Gastroesophageal sphincter (tissue), 3 donors: ENCODE results near the gene ZFYVE1.

Experiments
- POLR2AphosphoS5 ChIP-seq: sonication (generic); formaldehyde crosslinking; IDR thresholded peaks from one replicate; pipeline ENCODE4 v1.6.1; 2017; ENCODE audit warnings: antibody characterized with exemption
- TF ChIP-seq, protein P1 (sequence below), 4 experiments: fragments of 200-600 bp in 2 of 4; fragments of 450-650 bp in 2 of 4; sonication (generic) in 1 of 4; IDR thresholded peaks; one replicate each; pipeline ENCODE4 v1.5.1; 2017 to 2019; ENCODE audit warnings: antibody characterized with exemption in 4 of 4, mild to moderate bottlenecking in 2 of 4, moderate library complexity in 2 of 4

DNA sequence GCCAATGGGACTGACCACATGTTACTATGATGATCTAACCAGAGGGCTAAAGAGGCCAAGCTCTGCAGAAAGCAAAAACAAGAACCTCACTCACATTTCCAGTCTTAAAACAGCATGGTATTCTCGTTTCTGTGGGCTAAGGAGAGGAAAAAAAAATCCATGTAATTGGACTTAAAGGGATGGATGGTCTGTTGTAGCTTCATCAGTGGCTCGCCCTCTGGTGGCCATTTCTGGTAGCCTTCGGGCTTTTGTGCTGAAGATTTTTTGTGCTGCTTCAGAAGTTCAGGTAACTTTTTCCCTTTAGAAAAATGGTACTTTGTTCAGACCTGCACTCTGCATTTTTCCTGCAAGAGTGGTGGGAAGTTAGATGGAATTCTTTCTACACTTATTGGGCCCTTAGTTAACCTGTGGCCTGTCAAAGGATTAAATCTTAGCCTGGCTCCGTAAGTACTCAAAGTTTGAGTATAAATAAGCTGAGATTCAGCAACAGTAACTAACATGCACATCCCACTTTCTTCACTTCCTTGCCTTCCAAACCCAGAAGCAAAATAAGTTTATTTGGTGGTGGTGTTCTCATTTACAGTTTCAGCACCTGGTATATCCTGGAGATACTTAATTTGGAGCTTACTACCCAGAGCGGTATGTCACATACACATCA is 78.3 kb downstream of the ZFYVE1 start:
- TF ChIP-seq, protein P1, sequence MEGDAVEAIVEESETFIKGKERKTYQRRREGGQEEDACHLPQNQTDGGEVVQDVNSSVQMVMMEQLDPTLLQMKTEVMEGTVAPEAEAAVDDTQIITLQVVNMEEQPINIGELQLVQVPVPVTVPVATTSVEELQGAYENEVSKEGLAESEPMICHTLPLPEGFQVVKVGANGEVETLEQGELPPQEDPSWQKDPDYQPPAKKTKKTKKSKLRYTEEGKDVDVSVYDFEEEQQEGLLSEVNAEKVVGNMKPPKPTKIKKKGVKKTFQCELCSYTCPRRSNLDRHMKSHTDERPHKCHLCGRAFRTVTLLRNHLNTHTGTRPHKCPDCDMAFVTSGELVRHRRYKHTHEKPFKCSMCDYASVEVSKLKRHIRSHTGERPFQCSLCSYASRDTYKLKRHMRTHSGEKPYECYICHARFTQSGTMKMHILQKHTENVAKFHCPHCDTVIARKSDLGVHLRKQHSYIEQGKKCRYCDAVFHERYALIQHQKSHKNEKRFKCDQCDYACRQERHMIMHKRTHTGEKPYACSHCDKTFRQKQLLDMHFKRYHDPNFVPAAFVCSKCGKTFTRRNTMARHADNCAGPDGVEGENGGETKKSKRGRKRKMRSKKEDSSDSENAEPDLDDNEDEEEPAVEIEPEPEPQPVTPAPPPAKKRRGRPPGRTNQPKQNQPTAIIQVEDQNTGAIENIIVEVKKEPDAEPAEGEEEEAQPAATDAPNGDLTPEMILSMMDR (IDR thresholded peaks at IDR 0.05) = peak in 3 of 4 experiments; percentile 68 to 83 (median 69)
- TF ChIP-seq POLR2AphosphoS5 = no peak
